HEK293 (cell line): Measurements from ENCODE around the gene CARTPT.

Experiments used
- CTCF ChIA-PET: fragments of 350-600 bp; formaldehyde crosslinking; extraction: SDS; loops from one replicate; lab custom pipeline; 2021; ENCODE audit warnings: antibody characterized with exemption; lab: Yijun Ruan, JAX
- POLR2A ChIA-PET: fragments of 300-600 bp; formaldehyde crosslinking; extraction: SDS; loops from one replicate; lab custom pipeline; 2020; ENCODE audit warnings: antibody characterized with exemption, inconsistent platforms; lab: Yijun Ruan, JAX
- H3K27ac ChIP-seq: fragments of 200-500 bp; sonication (Bioruptor generic); 2 replicates; pipeline ENCODE4 v1.5.1; 2014; ENCODE audit warnings: low read depth, low read length, control low read depth, inconsistent platforms; ENCODE audit errors: extremely low read depth
- H3K36me3 ChIP-seq, 2 experiments: fragments of 200-500 bp in 1 of 2; sonication (Bioruptor generic) in 1 of 2; 1 replicate in 1 of 2; 2 replicates in 1 of 2; pipeline ENCODE4 v1.5.1; 2014 to 2017; ENCODE audit warnings: inconsistent platforms in 2 of 2, low read length in 2 of 2; ENCODE audit not compliant: control insufficient read depth in 2 of 2, insufficient read depth in 1 of 2
- H3K4me1 ChIP-seq: fragments of 200-500 bp; sonication (Bioruptor generic); 2 replicates; pipeline ENCODE4 v1.5.1; 2014; ENCODE audit warnings: mild to moderate bottlenecking, low read length, inconsistent platforms; ENCODE audit not compliant: control insufficient read depth, insufficient read depth
- H3K4me3 ChIP-seq: 2 replicates; pipeline ENCODE4 v1.5.1; 2011; ENCODE audit warnings: low read depth, mild to moderate bottlenecking, control low read depth, low read length, moderate library complexity
- H3K9me3 ChIP-seq: fragments of 200-500 bp; sonication (Bioruptor generic); 2 replicates; pipeline ENCODE4 v1.5.1; 2014; ENCODE audit warnings: low read depth, low read length, inconsistent platforms; ENCODE audit not compliant: control insufficient read depth, insufficient read depth
- GLIS1 ChIP-seq: fragments of 450-650 bp; formaldehyde crosslinking; IDR thresholded peaks from 2 replicates; pipeline ENCODE4 v1.5.1; 2016; ENCODE audit warnings: missing biosample characterization, missing genetic modification characterization
- GLIS2 ChIP-seq: fragments of 450-650 bp; formaldehyde crosslinking; IDR thresholded peaks from 2 replicates; pipeline ENCODE4 v1.5.1; 2016; ENCODE audit warnings: missing biosample characterization, missing genetic modification characterization
- HOXC10 ChIP-seq: sonication (generic); formaldehyde crosslinking; IDR thresholded peaks from 2 replicates; pipeline ENCODE4 v1.8.1; 2023; ENCODE audit warnings: mild to moderate bottlenecking, missing genetic modification reagents
- MYNN ChIP-seq: fragments of 450-650 bp; formaldehyde crosslinking; IDR thresholded peaks from 2 replicates; pipeline ENCODE4 v1.5.1; 2016; ENCODE audit warnings: missing biosample characterization, missing genetic modification characterization, borderline replicate concordance
- OSR2 ChIP-seq: fragments of 450-650 bp; formaldehyde crosslinking; IDR thresholded peaks from 2 replicates; pipeline ENCODE4 v1.5.1; 2016; ENCODE audit warnings: missing biosample characterization, missing genetic modification characterization
- SP7 ChIP-seq: fragments of 450-650 bp; formaldehyde crosslinking; IDR thresholded peaks from 2 replicates; pipeline ENCODE4 v1.5.1; 2016; ENCODE audit warnings: missing biosample characterization, missing genetic modification characterization
- TCF7L2 ChIP-seq: IDR thresholded peaks from 2 replicates; pipeline ENCODE4 v1.6.1; 2011; ENCODE audit warnings: low read depth, mild to moderate bottlenecking, inconsistent platforms, low read length, moderate library complexity, borderline replicate concordance
- ZBTB8A ChIP-seq: fragments of 450-650 bp; formaldehyde crosslinking; IDR thresholded peaks from 2 replicates; pipeline ENCODE4 v1.5.1; 2016; ENCODE audit warnings: missing biosample characterization, missing genetic modification characterization
- ZNF112 ChIP-seq: fragments of 450-650 bp; formaldehyde crosslinking; IDR thresholded peaks from 2 replicates; pipeline ENCODE4 v1.5.0; 2017; ENCODE audit warnings: missing biosample characterization, missing genetic modification characterization
- ZNF114 ChIP-seq: fragments of 450-650 bp; formaldehyde crosslinking; IDR thresholded peaks from 2 replicates; pipeline ENCODE4 v1.5.0; 2017; ENCODE audit warnings: missing biosample characterization, missing genetic modification characterization
- ZNF140 ChIP-seq: fragments of 450-650 bp; formaldehyde crosslinking; IDR thresholded peaks from 2 replicates; pipeline ENCODE4 v1.5.1; 2016; ENCODE audit warnings: missing biosample characterization, missing genetic modification characterization
- ZNF157 ChIP-seq: fragments of 450-650 bp; formaldehyde crosslinking; IDR thresholded peaks from 2 replicates; pipeline ENCODE4 v1.5.1; 2016; ENCODE audit warnings: missing biosample characterization, missing genetic modification characterization
- ZNF266 ChIP-seq: fragments of 450-650 bp; formaldehyde crosslinking; IDR thresholded peaks from 2 replicates; pipeline ENCODE4 v1.5.1; 2016; ENCODE audit warnings: missing biosample characterization, missing genetic modification characterization, low read depth
- ZNF350 ChIP-seq: fragments of 450-650 bp; formaldehyde crosslinking; IDR thresholded peaks from 2 replicates; pipeline ENCODE4 v1.5.0; 2017; ENCODE audit warnings: missing biosample characterization, mild to moderate bottlenecking, missing genetic modification characterization
- ZNF391 ChIP-seq: fragments of 450-650 bp; formaldehyde crosslinking; IDR thresholded peaks from 2 replicates; pipeline ENCODE4 v1.5.1; 2016; ENCODE audit warnings: low read depth, missing biosample characterization, missing genetic modification characterization, borderline replicate concordance
- ZNF433 ChIP-seq: fragments of 450-650 bp; formaldehyde crosslinking; IDR thresholded peaks from 2 replicates; pipeline ENCODE4 v1.5.1; 2016; ENCODE audit warnings: missing biosample characterization, missing genetic modification characterization, low read depth
- ZNF660 ChIP-seq: fragments of 450-650 bp; IDR thresholded peaks from 2 replicates; pipeline ENCODE4 v1.5.1; 2018; ENCODE audit warnings: missing biosample characterization, mild to moderate bottlenecking, missing genetic modification characterization
- TF ChIP-seq, protein P1 (sequence below): fragments of 450-650 bp; formaldehyde crosslinking; IDR thresholded peaks from 2 replicates; pipeline ENCODE4 v1.5.1; 2016; ENCODE audit warnings: missing biosample characterization, missing genetic modification characterization
- TF ChIP-seq, protein P2 (sequence below): IDR thresholded peaks from 2 replicates; pipeline ENCODE4 v1.6.1; 2011; ENCODE audit warnings: mild to moderate bottlenecking, low read depth, low read length, borderline replicate concordance
- TF ChIP-seq, protein P3 (sequence below): fragments of 450-650 bp; formaldehyde crosslinking; IDR thresholded peaks from 2 replicates; pipeline ENCODE4 v1.5.1; 2016; ENCODE audit warnings: missing biosample characterization, missing genetic modification characterization, low read depth
- TF ChIP-seq, protein P4 (sequence below): fragments of 450-650 bp; formaldehyde crosslinking; IDR thresholded peaks from 2 replicates; pipeline ENCODE4 v1.5.1; 2016; ENCODE audit warnings: missing biosample characterization, missing genetic modification characterization
- TF ChIP-seq, protein P5 (sequence below): fragments of 450-650 bp; IDR thresholded peaks from 2 replicates; pipeline ENCODE4 v1.5.1; 2018; ENCODE audit warnings: missing biosample characterization, missing genetic modification characterization
- TF ChIP-seq, protein P6 (sequence below): fragments of 450-650 bp; formaldehyde crosslinking; optimal IDR thresholded peaks from 2 replicates; pipeline ENCODE3; 2016; ENCODE audit warnings: missing biosample characterization, mild to moderate bottlenecking, missing genetic modification characterization

The CARTPT gene

DNA sequence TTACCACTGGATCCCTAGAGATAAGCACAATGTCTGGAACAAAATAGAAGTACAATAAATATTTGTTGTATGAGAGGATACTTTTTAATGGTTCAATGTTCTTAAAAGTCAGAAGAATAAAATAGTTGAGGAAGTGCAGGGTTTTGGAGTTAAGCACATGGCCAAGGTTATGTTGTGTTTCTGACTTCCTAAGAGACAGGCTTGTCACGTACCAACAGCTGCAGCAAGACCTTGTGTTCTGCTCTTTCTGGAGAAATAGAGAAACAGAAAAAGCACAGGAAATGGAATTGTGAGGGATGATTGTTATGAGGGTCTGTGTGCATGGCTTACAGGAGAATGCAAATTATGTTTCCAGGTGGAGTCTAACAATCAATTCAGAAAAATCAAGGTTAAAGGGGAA, 12.9 kb downstream of the CARTPT start:
- Histone ChIP-seq H3K36me3 (no peaks in the 10 kb centered on the region), H3K27ac (no peak overlapping the region), H3K4me1 (no peaks in the 10 kb centered on the region), H3K9me3 (no peaks in the 10 kb centered on the region), H3K4me3 (no peak overlapping the region)
- TF ChIP-seq GLIS1 (tag by site-specific recombination): no peak
- TF ChIP-seq, protein P1, sequence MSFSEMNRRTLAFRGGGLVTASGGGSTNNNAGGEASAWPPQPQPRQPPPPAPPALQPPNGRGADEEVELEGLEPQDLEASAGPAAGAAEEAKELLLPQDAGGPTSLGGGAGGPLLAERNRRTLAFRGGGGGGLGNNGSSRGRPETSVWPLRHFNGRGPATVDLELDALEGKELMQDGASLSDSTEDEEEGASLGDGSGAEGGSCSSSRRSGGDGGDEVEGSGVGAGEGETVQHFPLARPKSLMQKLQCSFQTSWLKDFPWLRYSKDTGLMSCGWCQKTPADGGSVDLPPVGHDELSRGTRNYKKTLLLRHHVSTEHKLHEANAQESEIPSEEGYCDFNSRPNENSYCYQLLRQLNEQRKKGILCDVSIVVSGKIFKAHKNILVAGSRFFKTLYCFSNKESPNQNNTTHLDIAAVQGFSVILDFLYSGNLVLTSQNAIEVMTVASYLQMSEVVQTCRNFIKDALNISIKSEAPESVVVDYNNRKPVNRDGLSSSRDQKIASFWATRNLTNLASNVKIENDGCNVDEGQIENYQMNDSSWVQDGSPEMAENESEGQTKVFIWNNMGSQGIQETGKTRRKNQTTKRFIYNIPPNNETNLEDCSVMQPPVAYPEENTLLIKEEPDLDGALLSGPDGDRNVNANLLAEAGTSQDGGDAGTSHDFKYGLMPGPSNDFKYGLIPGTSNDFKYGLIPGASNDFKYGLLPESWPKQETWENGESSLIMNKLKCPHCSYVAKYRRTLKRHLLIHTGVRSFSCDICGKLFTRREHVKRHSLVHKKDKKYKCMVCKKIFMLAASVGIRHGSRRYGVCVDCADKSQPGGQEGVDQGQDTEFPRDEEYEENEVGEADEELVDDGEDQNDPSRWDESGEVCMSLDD: no peak
- TF ChIP-seq MYNN (tag by site-specific recombination): no peak
- no peak for TF ChIP-seq ZNF391 (tag by site-specific recombination)
- TF ChIP-seq ZNF112 (tag by site-specific recombination): no peak
- TF ChIP-seq ZNF433 (tag by site-specific recombination): no peak
- TF ChIP-seq, protein P2, sequence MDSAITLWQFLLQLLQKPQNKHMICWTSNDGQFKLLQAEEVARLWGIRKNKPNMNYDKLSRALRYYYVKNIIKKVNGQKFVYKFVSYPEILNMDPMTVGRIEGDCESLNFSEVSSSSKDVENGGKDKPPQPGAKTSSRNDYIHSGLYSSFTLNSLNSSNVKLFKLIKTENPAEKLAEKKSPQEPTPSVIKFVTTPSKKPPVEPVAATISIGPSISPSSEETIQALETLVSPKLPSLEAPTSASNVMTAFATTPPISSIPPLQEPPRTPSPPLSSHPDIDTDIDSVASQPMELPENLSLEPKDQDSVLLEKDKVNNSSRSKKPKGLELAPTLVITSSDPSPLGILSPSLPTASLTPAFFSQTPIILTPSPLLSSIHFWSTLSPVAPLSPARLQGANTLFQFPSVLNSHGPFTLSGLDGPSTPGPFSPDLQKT: no peak
- TF ChIP-seq, protein P3, sequence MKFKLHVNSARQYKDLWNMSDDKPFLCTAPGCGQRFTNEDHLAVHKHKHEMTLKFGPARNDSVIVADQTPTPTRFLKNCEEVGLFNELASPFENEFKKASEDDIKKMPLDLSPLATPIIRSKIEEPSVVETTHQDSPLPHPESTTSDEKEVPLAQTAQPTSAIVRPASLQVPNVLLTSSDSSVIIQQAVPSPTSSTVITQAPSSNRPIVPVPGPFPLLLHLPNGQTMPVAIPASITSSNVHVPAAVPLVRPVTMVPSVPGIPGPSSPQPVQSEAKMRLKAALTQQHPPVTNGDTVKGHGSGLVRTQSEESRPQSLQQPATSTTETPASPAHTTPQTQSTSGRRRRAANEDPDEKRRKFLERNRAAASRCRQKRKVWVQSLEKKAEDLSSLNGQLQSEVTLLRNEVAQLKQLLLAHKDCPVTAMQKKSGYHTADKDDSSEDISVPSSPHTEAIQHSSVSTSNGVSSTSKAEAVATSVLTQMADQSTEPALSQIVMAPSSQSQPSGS (tag by site-specific recombination): no peak
- no peak for TF ChIP-seq OSR2
- TF ChIP-seq SP7 (tag by site-specific recombination): no peak
- ChIA-PET POLR2A (no interaction called here), CTCF (interaction anchor here (0.5 kb wide), 1 partner anchor 17 kb away, joined by 3 read pairs; no protein-coding TSS in a partner anchor)

DNA sequence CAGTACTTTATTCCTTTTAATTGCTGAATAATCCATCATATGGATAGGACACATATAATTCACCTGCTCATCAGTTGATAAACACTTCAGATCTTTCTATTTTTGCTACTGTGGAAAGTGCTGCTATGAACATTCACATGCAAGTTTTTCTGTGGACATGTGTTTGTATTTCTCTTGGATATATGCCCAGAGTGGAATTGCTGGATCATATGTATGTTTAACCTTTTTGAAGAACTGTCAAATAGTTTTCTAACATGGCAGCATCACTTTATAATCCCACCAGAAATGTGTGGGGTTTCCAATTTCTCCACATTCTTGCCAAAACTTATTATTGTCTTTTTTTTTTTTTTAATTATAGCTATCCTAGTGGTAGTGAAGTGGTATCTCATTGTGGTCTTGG, 15.1 kb downstream of the CARTPT start:
- no peaks in the 10 kb centered on the region for H3K9me3 ChIP-seq
- CTCF ChIA-PET: no interaction called here
- POLR2A ChIA-PET: no interaction called here

DNA sequence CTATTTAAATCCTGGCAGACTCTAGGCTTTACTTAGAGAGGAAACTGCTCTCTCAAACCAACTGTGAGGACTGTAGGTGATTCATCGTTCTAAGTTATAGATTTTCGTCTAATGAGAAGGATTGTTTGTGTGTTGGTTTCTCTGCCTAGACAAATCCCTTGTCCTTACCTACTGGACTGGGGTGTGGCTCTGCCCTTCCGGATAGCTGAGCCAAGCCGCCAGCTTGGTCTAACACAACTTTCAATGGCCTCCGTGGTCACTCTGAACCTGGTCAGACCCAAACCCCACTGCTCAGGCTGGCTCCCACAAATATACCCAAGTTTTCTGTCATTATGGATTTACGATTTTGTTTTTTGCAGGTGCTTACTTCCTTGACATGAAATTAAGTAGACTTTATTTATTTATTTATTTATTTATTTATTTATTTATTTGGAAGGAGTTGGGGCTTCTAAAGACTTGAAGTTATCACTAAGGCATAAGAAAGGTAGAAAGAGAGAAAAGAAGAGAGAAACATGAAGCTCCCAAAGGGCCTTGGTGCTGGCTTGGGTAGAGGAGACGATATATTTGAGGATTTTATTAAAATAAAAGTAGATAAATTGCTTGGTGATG, 19.0 kb downstream of the CARTPT start:
- ChIA-PET POLR2A (no interaction called here), CTCF (interaction anchor here (0.7 kb wide), 1 partner anchor 156 kb away, joined by 3 read pairs; no protein-coding TSS in a partner anchor)
- no peak overlapping the region for H3K4me3 ChIP-seq
- no peaks in the 10 kb centered on the region for H3K9me3 ChIP-seq
- no peaks in the 10 kb centered on the region for H3K36me3 ChIP-seq
- H3K4me1 ChIP-seq: no peaks in the 10 kb centered on the region
- H3K27ac ChIP-seq: no peak overlapping the region
- TF ChIP-seq ZNF350 (tag by site-specific recombination) (no peak), ZBTB8A (tag by site-specific recombination) (peak; percentile 42; the same call in 1 of the 2 replicates), ZNF266 (tag by site-specific recombination) (no peak), GLIS2 (tag by site-specific recombination) (no peak), TCF7L2 (no peak), ZNF140 (tag by site-specific recombination) (0 out of 2 replicates have a peak, but pooled peaks have one; percentile 26), ZNF157 (no peak), ZNF433 (tag by site-specific recombination) (no peak), HOXC10 (CRISPR knock-in tag) (no peak), ZNF114 (tag by site-specific recombination) (no peak)
- TF ChIP-seq, protein P4, sequence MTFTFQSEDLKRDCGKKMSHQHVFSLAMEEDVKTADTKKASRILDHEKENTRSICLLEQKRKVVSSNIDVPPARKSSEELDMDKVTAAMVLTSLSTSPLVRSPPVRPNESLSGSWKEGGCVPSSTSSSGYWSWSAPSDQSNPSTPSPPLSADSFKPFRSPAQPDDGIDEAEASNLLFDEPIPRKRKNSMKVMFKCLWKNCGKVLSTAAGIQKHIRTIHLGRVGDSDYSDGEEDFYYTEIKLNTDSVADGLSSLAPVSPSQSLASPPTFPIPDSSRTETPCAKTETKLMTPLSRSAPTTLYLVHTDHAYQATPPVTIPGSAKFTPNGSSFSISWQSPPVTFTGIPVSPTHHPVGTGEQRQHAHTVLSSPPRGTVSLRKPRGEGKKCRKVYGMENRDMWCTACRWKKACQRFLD (tag by site-specific recombination): no peak
- TF ChIP-seq, protein P5, sequence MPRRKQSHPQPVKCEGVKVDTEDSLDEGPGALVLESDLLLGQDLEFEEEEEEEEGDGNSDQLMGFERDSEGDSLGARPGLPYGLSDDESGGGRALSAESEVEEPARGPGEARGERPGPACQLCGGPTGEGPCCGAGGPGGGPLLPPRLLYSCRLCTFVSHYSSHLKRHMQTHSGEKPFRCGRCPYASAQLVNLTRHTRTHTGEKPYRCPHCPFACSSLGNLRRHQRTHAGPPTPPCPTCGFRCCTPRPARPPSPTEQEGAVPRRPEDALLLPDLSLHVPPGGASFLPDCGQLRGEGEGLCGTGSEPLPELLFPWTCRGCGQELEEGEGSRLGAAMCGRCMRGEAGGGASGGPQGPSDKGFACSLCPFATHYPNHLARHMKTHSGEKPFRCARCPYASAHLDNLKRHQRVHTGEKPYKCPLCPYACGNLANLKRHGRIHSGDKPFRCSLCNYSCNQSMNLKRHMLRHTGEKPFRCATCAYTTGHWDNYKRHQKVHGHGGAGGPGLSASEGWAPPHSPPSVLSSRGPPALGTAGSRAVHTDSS (tag by site-specific recombination): no peak

More for the DNA sequence above, 15.1 kb downstream of the CARTPT start:
- Histone ChIP-seq H3K27ac (no peak overlapping the region), H3K4me1 (no peaks in the 10 kb centered on the region), H3K36me3 (no peaks in the 10 kb centered on the region), H3K4me3 (no peak overlapping the region)
- TF ChIP-seq, protein P6, sequence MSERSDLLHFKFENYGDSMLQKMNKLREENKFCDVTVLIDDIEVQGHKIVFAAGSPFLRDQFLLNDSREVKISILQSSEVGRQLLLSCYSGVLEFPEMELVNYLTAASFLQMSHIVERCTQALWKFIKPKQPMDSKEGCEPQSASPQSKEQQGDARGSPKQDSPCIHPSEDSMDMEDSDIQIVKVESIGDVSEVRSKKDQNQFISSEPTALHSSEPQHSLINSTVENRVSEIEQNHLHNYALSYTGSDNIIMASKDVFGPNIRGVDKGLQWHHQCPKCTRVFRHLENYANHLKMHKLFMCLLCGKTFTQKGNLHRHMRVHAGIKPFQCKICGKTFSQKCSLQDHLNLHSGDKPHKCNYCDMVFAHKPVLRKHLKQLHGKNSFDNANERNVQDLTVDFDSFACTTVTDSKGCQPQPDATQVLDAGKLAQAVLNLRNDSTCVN (tag by site-specific recombination): no peak
- peak; percentile 57; the same call in 1 of the 2 replicates for TF ChIP-seq ZNF660 (tag by site-specific recombination)
